B cell (primary cell): ENCODE results near the gene TLE3. TPM values are rescaled to one million over a fixed set of nuclear protein-coding genes. Genes with fewer than 3 reads are reported as not detected.

Source experiments
- ATAC-seq: fragments of 200-7000 bp; cut with Tn5 transposase; one replicate; pipeline ENCODE4 v1.10.0; 2021; ENCODE audit warnings: low read depth, mild to moderate bottlenecking, moderate number of reproducible peaks, moderate library complexity
- CTCF ChIA-PET: fragments of 350-600 bp; sonication (Branson Sonifier 250); formaldehyde crosslinking; loops from one replicate; lab custom pipeline; 2021; ENCODE audit warnings: antibody characterized with exemption, inconsistent platforms; lab: Charles Lee
- POLR2A ChIA-PET: fragments of 350-600 bp; sonication (Branson Sonifier 250); formaldehyde crosslinking; loops from one replicate; lab custom pipeline; 2021; ENCODE audit warnings: antibody characterized with exemption; lab: Charles Lee
- DNase-seq: peaks from one replicate; pipeline ENCODE4 v3.0.0; 2013
- H2AFZ ChIP-seq: 2 replicates; pipeline ENCODE4 v1.6.1; 2012; ENCODE audit warnings: mild to moderate bottlenecking, low read depth, low read length; ENCODE audit not compliant: insufficient read depth, poor library complexity, severe bottlenecking
- H3K27ac ChIP-seq, 2 donors: 1 replicate in 1 of 2; 2 replicates in 1 of 2; pipeline ENCODE4 v1.5.1; 2012 to 2013; ENCODE audit warnings: low read length in 2 of 2, mild to moderate bottlenecking in 2 of 2, moderate library complexity in 1 of 2
- H3K27me3 ChIP-seq, 4 experiments: fragments of 200-600 bp in 1 of 4; sonication (generic) in 1 of 4; replicated peaks in 1 of 4; 1 replicate in 2 of 4; 2 replicates in 2 of 4; pipeline versions ENCODE4 v1.6.1 to v1.7.0; 2013 to 2016; ENCODE audit warnings: low read length in 3 of 4, mild to moderate bottlenecking in 2 of 4, mixed read lengths in 1 of 4, moderate library complexity in 1 of 4; ENCODE audit not compliant: insufficient read depth in 4 of 4, control insufficient read depth in 3 of 4; ENCODE audit errors: control extremely low read depth in 1 of 4
- H3K36me3 ChIP-seq, 2 experiments: replicated peaks in 1 of 2; 1 replicate in 1 of 2; 2 replicates in 1 of 2; pipeline versions ENCODE4 v1.6.1 to v1.7.1; 2013; ENCODE audit warnings: low read length in 1 of 2; ENCODE audit not compliant: insufficient read depth in 2 of 2, control insufficient read depth in 1 of 2; ENCODE audit errors: control extremely low read depth in 1 of 2, extremely low read depth in 1 of 2
- H3K4me1 ChIP-seq, 2 donors: fragments of 200-600 bp in 1 of 2; sonication (generic) in 1 of 2; 1 replicate in 1 of 2; 2 replicates in 1 of 2; pipeline versions ENCODE4 v1.5.1 to v1.6.1; 2013 to 2017; ENCODE audit warnings: low read length in 2 of 2; ENCODE audit not compliant: control insufficient read depth in 2 of 2, insufficient read depth in 2 of 2
- H3K4me2 ChIP-seq: replicated peaks from 2 replicates; pipeline ENCODE3; 2012; ENCODE audit warnings: mild to moderate bottlenecking, low read depth, low read length; ENCODE audit not compliant: poor library complexity, severe bottlenecking
- H3K4me3 ChIP-seq, 5 experiments: fragments of 200-600 bp in 1 of 5; sonication (generic) in 1 of 5; 1 replicate in 3 of 5; 2 replicates in 2 of 5; pipeline versions ENCODE4 v1.5.1 to v1.7.0; 2011 to 2016; ENCODE audit warnings: low read length in 4 of 5, mild to moderate bottlenecking in 4 of 5, low read depth in 2 of 5, control low read depth in 1 of 5, moderate library complexity in 1 of 5; ENCODE audit not compliant: insufficient read depth in 1 of 5; ENCODE audit errors: control extremely low read depth in 1 of 5, extremely low read depth in 1 of 5
- H3K79me2 ChIP-seq: fragments of 200-600 bp; sonication (generic); one replicate; pipeline ENCODE4 v1.6.0; 2016; ENCODE audit warnings: low read length; ENCODE audit not compliant: control insufficient read depth, insufficient read depth
- H3K9ac ChIP-seq: fragments of 200-600 bp; sonication (generic); 2 replicates; pipeline ENCODE4 v1.6.1; 2017; ENCODE audit warnings: mild to moderate bottlenecking, low read length, moderate library complexity
- H3K9me3 ChIP-seq, 3 donors: one replicate each; pipeline versions ENCODE4 v1.6.1 to v1.7.1; 2013; ENCODE audit warnings: low read length in 2 of 3; ENCODE audit not compliant: control insufficient read depth in 2 of 3, insufficient read depth in 1 of 3; ENCODE audit errors: control extremely low read depth in 1 of 3
- H4K20me1 ChIP-seq: 2 replicates; pipeline ENCODE4 v1.6.0; 2012; ENCODE audit warnings: mild to moderate bottlenecking, low read length; ENCODE audit not compliant: insufficient read depth, control insufficient read depth, poor library complexity, severe bottlenecking
- H3K27ac Mint-ChIP-seq: one replicate; pipeline ENCODE4 v1.8.0; 2021; ENCODE audit warnings: mixed read lengths
- H3K27me3 Mint-ChIP-seq: one replicate; pipeline ENCODE4 v1.8.0; 2021; ENCODE audit warnings: mixed read lengths
- H3K4me1 Mint-ChIP-seq: one replicate; pipeline ENCODE4 v1.8.0; 2021; ENCODE audit warnings: mixed read lengths
- H3K4me3 Mint-ChIP-seq: one replicate; pipeline ENCODE4 v1.8.0; 2021; ENCODE audit warnings: mixed read lengths
- H3K9me3 Mint-ChIP-seq: one replicate; pipeline ENCODE4 v1.8.0; 2022; ENCODE audit warnings: mixed read lengths; ENCODE audit not compliant: insufficient read depth
- EZH2 ChIP-seq: IDR thresholded peaks from 2 replicates; pipeline ENCODE4 v1.6.1; 2012; ENCODE audit warnings: borderline replicate concordance, low read depth, mild to moderate bottlenecking, moderate library complexity, low read length; ENCODE audit not compliant: insufficient read depth, poor library complexity, severe bottlenecking
- WGBS: methylation state at CpG from one replicate; pipeline ENCODE4 v1.1.5; 2013; ENCODE audit warnings: missing lambda C conversion rate; ENCODE audit not compliant: insufficient coverage; 5-methylcytosine and 5-hydroxymethylcytosine counted together
- intact Hi-C: fragments of 100-400 bp; cut with micrococcal nuclease; formaldehyde crosslinking; loops from one replicate; pipeline ENCODE4 v1.10.0; 2022
- polyA plus RNA-seq: library from polyadenylated mRNA; depleted of rRNA; stranded (reverse); fragments of >200 nt; gene quantifications from 2 replicates; pipeline ENCODE4 v1.2.3, GENCODE V29; 2012
- total RNA-seq, 2 donors: library from RNA; stranded (reverse); fragments of 120-200 nt in 1 of 2; gene quantifications; 1 replicate in 1 of 2; 2 replicates in 1 of 2; pipeline versions ENCODE4 v1.2.3 to v1.2.4, GENCODE V29; 2013 to 2022
- TF ChIP-seq, protein P1 (sequence below): fragments of 200-600 bp; IDR thresholded peaks from one replicate; pipeline ENCODE4 v1.8.0; 2022; ENCODE audit warnings: antibody characterized with exemption, mild to moderate bottlenecking

Gene TLE3
- total and polyA plus RNA-seq, 2 donors (not counting 1 experiment from before 2014, with no cell fraction given), result 187 to 278 TPM

DNA sequence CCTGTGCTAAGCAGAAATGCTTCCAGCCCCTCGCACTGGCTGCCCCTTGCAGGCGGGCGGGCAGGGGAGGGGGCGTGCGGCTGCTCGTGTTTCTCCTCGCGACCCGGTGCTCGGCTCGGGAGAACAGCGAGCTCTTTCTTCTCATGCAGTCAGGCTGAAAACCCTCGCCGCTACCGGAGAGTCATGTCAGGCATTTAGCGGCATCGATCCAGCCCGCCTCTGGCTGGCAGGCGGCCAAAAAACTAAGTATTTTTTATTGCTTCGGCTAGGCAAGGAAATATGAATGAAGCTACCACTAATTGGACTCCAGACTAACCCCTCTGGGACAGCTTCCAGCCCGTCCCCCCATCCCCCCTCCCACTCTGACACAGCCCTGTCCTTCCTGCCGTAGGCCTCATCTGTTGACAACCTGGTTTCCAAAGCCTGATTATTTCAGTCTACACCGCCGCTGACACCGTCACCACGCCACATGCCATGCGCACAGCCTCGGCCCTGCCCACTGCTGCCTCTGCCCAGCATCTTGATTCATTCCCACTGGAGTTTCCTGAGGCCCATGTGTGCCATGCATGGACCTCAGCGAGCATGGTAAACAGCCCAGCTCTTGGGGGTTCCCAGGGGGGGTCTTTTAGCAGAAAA, 35.3 kb downstream of the TLE3 start:
- 96% methylated on average over 29 of the region's 29 CpGs for WGBS
- Mint-ChIP-seq H3K27me3 (no peaks in the 10 kb centered on the region), H3K4me3 (no peak overlapping the region), H3K4me1 (peaks cover 7% of the 10 kb centered on the region), H3K9me3 (no peaks in the 10 kb centered on the region), H3K27ac (no peak overlapping the region)
- no peaks in the 10 kb centered on the region for H3K9me3 ChIP-seq
- no peak for TF ChIP-seq EZH2
- no peak for DNase-seq
- POLR2A ChIA-PET, result no interaction called here
- no peak overlapping the region for H3K27ac ChIP-seq
- CTCF ChIA-PET, result interaction anchor here (0.6 kb wide), 1 partner anchor 331 kb away, joined by 3 read pairs; no protein-coding TSS in a partner anchor
- ATAC-seq, result no peak
- H3K4me1 ChIP-seq, result no peaks in the 10 kb centered on the region
- H3K4me2 ChIP-seq, result no peak overlapping the region
- intact Hi-C loops, result no loop called here
- H3K9ac ChIP-seq, result no peak overlapping the region
- H3K79me2 ChIP-seq, result peaks cover 16% of the 10 kb centered on the region
- peaks cover 100% of the 10 kb centered on the region for H4K20me1 ChIP-seq
- H2AFZ ChIP-seq, result no peak overlapping the region
- H3K36me3 ChIP-seq, result peaks cover 5 to 99% of the 10 kb centered on the region in 2 experiments
- H3K27me3 ChIP-seq, result no peaks in the 10 kb centered on the region
- no peak overlapping the region for H3K4me3 ChIP-seq

DNA sequence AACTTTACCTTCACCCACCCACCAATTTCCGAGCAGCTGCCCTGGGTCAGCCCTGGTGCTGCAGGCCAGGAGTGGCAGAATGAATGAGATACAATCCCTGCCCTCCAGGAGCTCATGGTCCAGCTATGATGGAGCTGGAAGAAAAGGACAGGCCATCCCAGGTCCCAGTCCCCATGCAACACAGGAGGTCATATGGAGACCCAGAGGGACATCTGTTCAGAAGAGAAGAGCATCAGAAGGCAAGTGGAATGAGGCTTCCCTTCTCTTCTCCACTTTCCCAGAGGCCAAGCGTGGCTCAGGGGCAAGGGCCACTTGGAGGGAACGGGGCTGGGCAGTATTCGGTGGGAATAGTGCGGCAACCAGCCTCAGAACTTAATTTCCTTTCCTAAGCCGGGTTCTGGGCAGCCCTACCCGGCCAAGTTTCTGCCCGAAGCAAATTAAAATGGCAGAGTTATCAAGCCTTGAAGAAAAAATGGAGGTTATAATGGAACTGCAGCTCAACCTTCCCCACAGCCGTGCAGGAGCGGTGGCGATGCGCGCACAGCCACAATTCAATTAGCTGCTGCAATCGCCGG, 35.9 kb downstream of the TLE3 start:
- POLR2A ChIA-PET, result interaction anchor here (0.5 kb wide), 1 partner anchor 610 kb away, joined by 4 read pairs; no protein-coding TSS in a partner anchor
- Histone ChIP-seq H3K9me3 (no peaks in the 10 kb centered on the region), H3K27me3 (no peaks in the 10 kb centered on the region), H3K4me1 (no peaks in the 10 kb centered on the region), H2AFZ (no peak overlapping the region), H3K27ac (no peak overlapping the region), H3K4me2 (no peak overlapping the region), H3K36me3 (peaks cover under 1 to 99% of the 10 kb centered on the region in 2 experiments), H3K4me3 (no peak overlapping the region), H4K20me1 (peaks cover 97% of the 10 kb centered on the region), H3K9ac (no peak overlapping the region), H3K79me2 (peaks cover 11% of the 10 kb centered on the region)
- intact Hi-C loops, result no loop called here
- Mint-ChIP-seq H3K9me3 (no peaks in the 10 kb centered on the region), H3K27me3 (no peaks in the 10 kb centered on the region), H3K4me3 (no peak overlapping the region), H3K4me1 (peaks cover 2% of the 10 kb centered on the region), H3K27ac (no peak overlapping the region)
- DNase-seq, result no peak
- TF ChIP-seq, protein P1, sequence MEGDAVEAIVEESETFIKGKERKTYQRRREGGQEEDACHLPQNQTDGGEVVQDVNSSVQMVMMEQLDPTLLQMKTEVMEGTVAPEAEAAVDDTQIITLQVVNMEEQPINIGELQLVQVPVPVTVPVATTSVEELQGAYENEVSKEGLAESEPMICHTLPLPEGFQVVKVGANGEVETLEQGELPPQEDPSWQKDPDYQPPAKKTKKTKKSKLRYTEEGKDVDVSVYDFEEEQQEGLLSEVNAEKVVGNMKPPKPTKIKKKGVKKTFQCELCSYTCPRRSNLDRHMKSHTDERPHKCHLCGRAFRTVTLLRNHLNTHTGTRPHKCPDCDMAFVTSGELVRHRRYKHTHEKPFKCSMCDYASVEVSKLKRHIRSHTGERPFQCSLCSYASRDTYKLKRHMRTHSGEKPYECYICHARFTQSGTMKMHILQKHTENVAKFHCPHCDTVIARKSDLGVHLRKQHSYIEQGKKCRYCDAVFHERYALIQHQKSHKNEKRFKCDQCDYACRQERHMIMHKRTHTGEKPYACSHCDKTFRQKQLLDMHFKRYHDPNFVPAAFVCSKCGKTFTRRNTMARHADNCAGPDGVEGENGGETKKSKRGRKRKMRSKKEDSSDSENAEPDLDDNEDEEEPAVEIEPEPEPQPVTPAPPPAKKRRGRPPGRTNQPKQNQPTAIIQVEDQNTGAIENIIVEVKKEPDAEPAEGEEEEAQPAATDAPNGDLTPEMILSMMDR, result no peak
- TF ChIP-seq EZH2, result no peak
- WGBS, result 97% methylated on average over 12 of the region's 15 CpGs
- CTCF ChIA-PET, result interaction anchor here (0.6 to 1.5 kb wide), 2 partner anchors 330 to 333 kb away, joined by 3 read pairs; no protein-coding TSS in a partner anchor
- no peak for ATAC-seq
